GM10266 (cell line): ENCODE measurements around the gene UACA.

Source experiments
- DNase-seq: peaks from one replicate; pipeline ENCODE4 v3.0.0; 2012; ENCODE audit errors: extremely low spot score
- TF ChIP-seq, protein P1 (sequence below): IDR thresholded peaks from 2 replicates; pipeline ENCODE4 v1.5.1; 2012; ENCODE audit warnings: mild to moderate bottlenecking, low read depth; ENCODE audit not compliant: control insufficient read depth, insufficient read depth; ENCODE audit errors: missing control alignments

UACA gene

GRCh38 chr15:70632491-70633102 lies 130.8 kb downstream of the UACA start:
- TF ChIP-seq, protein P1, sequence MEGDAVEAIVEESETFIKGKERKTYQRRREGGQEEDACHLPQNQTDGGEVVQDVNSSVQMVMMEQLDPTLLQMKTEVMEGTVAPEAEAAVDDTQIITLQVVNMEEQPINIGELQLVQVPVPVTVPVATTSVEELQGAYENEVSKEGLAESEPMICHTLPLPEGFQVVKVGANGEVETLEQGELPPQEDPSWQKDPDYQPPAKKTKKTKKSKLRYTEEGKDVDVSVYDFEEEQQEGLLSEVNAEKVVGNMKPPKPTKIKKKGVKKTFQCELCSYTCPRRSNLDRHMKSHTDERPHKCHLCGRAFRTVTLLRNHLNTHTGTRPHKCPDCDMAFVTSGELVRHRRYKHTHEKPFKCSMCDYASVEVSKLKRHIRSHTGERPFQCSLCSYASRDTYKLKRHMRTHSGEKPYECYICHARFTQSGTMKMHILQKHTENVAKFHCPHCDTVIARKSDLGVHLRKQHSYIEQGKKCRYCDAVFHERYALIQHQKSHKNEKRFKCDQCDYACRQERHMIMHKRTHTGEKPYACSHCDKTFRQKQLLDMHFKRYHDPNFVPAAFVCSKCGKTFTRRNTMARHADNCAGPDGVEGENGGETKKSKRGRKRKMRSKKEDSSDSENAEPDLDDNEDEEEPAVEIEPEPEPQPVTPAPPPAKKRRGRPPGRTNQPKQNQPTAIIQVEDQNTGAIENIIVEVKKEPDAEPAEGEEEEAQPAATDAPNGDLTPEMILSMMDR = no peak
- no peak for DNase-seq

DNA sequence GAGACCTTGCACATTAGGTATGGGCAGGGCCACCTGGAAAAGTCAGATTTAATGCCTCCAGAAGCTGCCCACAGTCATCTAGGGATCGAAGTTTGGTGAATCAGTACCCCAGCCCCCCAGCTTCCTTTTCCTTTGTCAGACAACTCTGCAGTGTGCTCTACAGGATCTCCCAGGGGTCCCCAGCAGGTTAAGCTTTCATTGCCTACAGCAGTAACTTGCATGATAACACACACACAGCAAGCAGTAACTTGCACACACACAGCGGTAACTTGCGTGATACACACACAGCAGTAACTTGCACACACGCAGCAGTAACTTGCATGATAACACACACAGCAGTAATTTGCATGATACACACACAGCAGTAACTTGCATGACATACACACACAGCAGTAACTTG lies 131.3 kb downstream of the UACA start:
- TF ChIP-seq, protein P1 = no peak
- DNase-seq = no peak

DNA sequence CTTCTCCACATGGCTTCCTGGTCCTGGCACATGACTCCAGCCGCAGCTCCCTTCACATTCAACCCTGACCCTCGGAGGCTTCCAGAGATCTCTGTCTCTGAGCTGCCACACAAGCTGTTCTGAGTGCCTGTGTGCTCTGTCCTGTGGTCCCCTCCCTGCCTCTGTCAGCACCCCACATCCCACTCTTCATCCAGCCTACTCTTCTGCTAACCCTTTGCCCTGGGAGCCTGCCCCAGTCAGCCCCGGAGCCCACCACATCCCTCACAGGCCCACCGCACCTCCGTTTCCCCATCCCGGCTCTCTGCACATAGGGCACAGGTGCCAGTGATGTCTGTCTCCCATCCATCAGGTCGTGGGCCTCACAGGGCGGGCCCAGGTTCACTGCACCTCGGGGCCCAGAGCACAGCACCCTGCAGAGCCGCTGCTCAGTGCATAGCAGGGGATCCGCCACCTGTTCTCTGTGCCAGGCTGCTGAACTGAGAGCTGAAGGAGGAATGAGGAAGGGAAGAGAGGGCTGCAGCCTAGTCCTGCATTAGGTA lies 133.6 kb downstream of the UACA start:
- no peak for DNase-seq
- TF ChIP-seq, protein P1 = no peak

DNA sequence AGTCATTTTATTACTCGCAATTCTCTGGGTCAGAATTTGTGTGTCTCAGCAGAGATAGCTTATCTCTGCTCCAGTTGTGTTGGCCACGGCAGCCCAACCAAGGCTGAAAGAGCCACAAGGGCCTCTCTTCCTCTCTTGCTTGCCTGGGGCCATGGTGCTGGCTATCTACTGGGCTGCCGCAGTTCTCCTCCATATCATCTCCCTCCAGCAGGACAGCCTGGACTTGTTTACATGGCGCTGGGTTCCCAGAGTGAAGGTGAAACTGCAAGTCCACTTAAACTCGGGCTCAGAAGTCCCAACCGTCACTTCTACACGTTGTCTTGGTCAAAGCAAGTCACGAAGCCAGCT lies 134.8 kb downstream of the UACA start:
- TF ChIP-seq, protein P1 = no peak
- no peak for DNase-seq

DNA sequence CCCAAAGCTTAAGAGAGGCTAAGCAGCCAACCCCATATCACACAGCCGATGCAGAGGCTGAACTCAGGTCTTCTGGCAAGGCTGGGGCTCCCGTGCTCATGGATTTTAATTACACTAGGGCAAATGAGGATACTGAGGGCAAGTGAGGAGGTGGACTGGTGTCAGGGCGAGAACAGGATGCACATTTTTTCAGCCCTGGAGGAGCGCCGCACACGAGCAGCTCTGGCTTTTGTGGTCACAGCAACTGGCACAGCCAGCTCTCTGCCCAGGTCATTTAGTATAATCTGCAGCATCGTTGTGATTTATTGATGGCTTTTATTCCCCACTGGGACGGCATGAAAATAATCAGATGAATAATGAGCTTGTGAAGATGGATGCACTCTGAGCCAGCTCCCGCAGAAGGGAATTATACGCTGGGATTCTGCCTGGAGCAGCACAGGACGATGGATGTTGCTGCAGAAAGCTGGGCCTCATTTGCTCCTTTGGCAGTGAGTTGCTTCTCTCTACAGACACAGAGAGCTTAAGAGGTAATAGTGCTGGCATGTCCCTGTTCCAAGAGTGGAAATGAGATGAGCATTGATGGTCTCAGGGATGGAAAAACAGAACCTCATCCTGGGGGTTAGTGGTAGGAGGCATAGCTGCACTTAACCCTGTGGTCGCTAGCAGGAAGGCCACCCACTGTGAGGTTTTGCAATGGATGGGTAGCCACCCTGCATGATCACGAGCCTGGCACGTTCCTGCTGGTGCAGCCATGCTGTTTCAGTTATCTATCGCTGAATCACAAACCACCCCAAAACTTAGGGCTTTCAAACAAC lies 135.4 kb downstream of the UACA start:
- TF ChIP-seq, protein P1 = no peak
- no peak for DNase-seq

DNA sequence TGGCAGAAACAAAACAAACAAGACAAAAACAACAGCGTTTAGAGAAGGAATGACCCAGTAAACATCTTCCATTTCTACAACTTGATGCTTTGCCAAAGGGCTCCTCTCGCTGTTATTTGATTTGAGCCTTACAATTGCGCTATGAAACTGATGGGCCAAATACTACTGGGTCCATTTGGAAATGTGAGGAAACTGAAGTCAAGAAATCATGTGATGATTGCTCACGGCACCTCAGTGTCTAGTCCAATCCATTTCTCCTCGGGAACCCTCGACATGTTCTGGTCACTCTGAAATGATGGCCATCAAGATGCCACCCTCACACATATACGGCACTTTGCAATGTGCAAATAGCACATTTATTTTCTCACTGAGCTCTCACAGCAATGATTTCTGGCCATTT lies 136.0 kb downstream of the UACA start:
- TF ChIP-seq, protein P1 = no peak
- no peak for DNase-seq

GRCh38 chr15:70625438-70625837 lies 137.9 kb downstream of the UACA start:
- no peak for DNase-seq
- TF ChIP-seq, protein P1 = no peak
